Liver (tissue), 9 donors: ENCODE measurements around the gene AKAP12. TPM values are rescaled to one million over a fixed set of nuclear protein-coding genes. Genes with fewer than 3 reads are reported as not detected.
A peak's percentile ranks its signal among the peaks of the same experiment; 100 is the strongest.

Source experiments
- DNase-seq: peaks from one replicate; pipeline ENCODE4 v3.0.0-alpha.2; 2017; ENCODE audit warnings: low spot score
- H3K27ac ChIP-seq, 2 donors: one replicate each; pipeline ENCODE4 v1.7.0; 2013; ENCODE audit warnings: inconsistent platforms in 2 of 2, low read length in 2 of 2, control low read depth in 1 of 2, low read depth in 1 of 2, mild to moderate bottlenecking in 1 of 2
- H3K27me3 ChIP-seq, 4 donors: one replicate each; pipeline versions ENCODE4 v1.6.1 to v1.7.0; 2013; ENCODE audit warnings: low read length in 3 of 4, inconsistent platforms in 1 of 4, mild to moderate bottlenecking in 1 of 4, moderate library complexity in 1 of 4; ENCODE audit not compliant: control insufficient read depth in 4 of 4, insufficient read depth in 4 of 4
- H3K36me3 ChIP-seq, 4 donors: one replicate each; pipeline versions ENCODE4 v1.6.1 to v1.7.0; 2013; ENCODE audit warnings: low read length in 3 of 4, mild to moderate bottlenecking in 3 of 4, low read depth in 1 of 4, moderate library complexity in 1 of 4; ENCODE audit not compliant: control insufficient read depth in 4 of 4, insufficient read depth in 3 of 4
- H3K4me1 ChIP-seq, 4 donors: one replicate each; pipeline versions ENCODE4 v1.6.1 to v1.7.0; 2013; ENCODE audit warnings: low read length in 3 of 4, mild to moderate bottlenecking in 3 of 4, moderate library complexity in 1 of 4; ENCODE audit not compliant: control insufficient read depth in 4 of 4, insufficient read depth in 4 of 4
- H3K4me3 ChIP-seq, 3 donors: one replicate each; pipeline versions ENCODE4 v1.6.1 to v1.7.0; 2013; ENCODE audit warnings: low read length in 3 of 3, control low read depth in 1 of 3, low read depth in 1 of 3, mild to moderate bottlenecking in 1 of 3
- H3K9ac ChIP-seq, 2 donors: one replicate each; pipeline ENCODE4 v1.7.0; 2013; ENCODE audit warnings: low read length in 2 of 2, mild to moderate bottlenecking in 2 of 2, moderate library complexity in 2 of 2, control low read depth in 1 of 2, low read depth in 1 of 2
- H3K9me3 ChIP-seq, 4 donors: one replicate each; pipeline versions ENCODE4 v1.6.1 to v1.7.0; 2013; ENCODE audit warnings: low read length in 3 of 4; ENCODE audit not compliant: control insufficient read depth in 4 of 4
- ATF3 ChIP-seq: IDR thresholded peaks from 2 replicates; pipeline ENCODE4 v1.6.1; 2016; ENCODE audit warnings: antibody characterized with exemption
- CTCF ChIP-seq: fragments of 150-350 bp; IDR thresholded peaks from 2 replicates; pipeline ENCODE4 v1.5.1; 2017; ENCODE audit warnings: improper control_type of control experiment, low read depth, low read length; ENCODE audit not compliant: missing input control
- EGR1 ChIP-seq, 2 donors: IDR thresholded peaks; 2 replicates each; pipeline ENCODE4 v1.6.1; 2016 to 2018; ENCODE audit warnings: antibody characterized with exemption in 2 of 2, low read depth in 2 of 2
- FOXA1 ChIP-seq: IDR thresholded peaks from 2 replicates; pipeline ENCODE4 v1.6.1; 2016; ENCODE audit warnings: antibody characterized with exemption
- FOXA2 ChIP-seq: IDR thresholded peaks from 2 replicates; pipeline ENCODE4 v1.6.1; 2016; ENCODE audit warnings: antibody characterized with exemption
- GABPA ChIP-seq, 2 donors: IDR thresholded peaks in 1 of 2; conservative IDR thresholded peaks in 1 of 2; 2 replicates each; pipeline ENCODE4 v1.6.1; 2016; ENCODE audit warnings: antibody characterized with exemption in 2 of 2, mild to moderate bottlenecking in 1 of 2, moderate library complexity in 1 of 2
- HNF4A ChIP-seq, 2 donors: conservative IDR thresholded peaks; 2 replicates each; pipeline ENCODE4 v1.6.1; 2016; ENCODE audit warnings: antibody characterized with exemption in 2 of 2, mild to moderate bottlenecking in 2 of 2
- HNF4G ChIP-seq: IDR thresholded peaks from 2 replicates; pipeline ENCODE4 v1.6.1; 2016; ENCODE audit warnings: antibody characterized with exemption
- JUND ChIP-seq, 2 donors: IDR thresholded peaks; 2 replicates each; pipeline ENCODE4 v1.6.1; 2016; ENCODE audit warnings: antibody characterized with exemption in 2 of 2
- MAX ChIP-seq: IDR thresholded peaks from 2 replicates; pipeline ENCODE4 v1.6.1; 2016; ENCODE audit warnings: antibody characterized with exemption
- NR2F2 ChIP-seq: IDR thresholded peaks from 2 replicates; pipeline ENCODE4 v1.6.1; 2016; ENCODE audit warnings: antibody characterized with exemption
- RAD21 ChIP-seq, 2 donors: IDR thresholded peaks; 2 replicates each; pipeline ENCODE4 v1.6.1; 2016; ENCODE audit warnings: antibody characterized with exemption in 2 of 2, mild to moderate bottlenecking in 2 of 2
- RXRA ChIP-seq, 2 donors: IDR thresholded peaks; 2 replicates each; pipeline ENCODE4 v1.6.1; 2017 to 2018; ENCODE audit warnings: antibody characterized with exemption in 2 of 2, mild to moderate bottlenecking in 1 of 2
- SP1 ChIP-seq: IDR thresholded peaks from 2 replicates; pipeline ENCODE4 v1.6.1; 2018; ENCODE audit warnings: antibody characterized with exemption, mild to moderate bottlenecking
- TAF1 ChIP-seq: conservative IDR thresholded peaks from 2 replicates; pipeline ENCODE4 v1.6.1; 2016; ENCODE audit warnings: antibody characterized with exemption, mild to moderate bottlenecking
- YY1 ChIP-seq: IDR thresholded peaks from 2 replicates; pipeline ENCODE4 v1.6.1; 2016; ENCODE audit warnings: antibody characterized with exemption, mild to moderate bottlenecking
- WGBS: extraction: QIAGEN DNeasy Blood & Tissue Kit; methylation state at CpG from one replicate; pipeline ENCODE4 v1.1.7; 2013; 5-methylcytosine and 5-hydroxymethylcytosine counted together
- polyA plus RNA-seq, 2 donors: library from polyadenylated mRNA; stranded (reverse) in 1 of 2; unstranded in 1 of 2; fragments of 200-250 nt in 1 of 2; fragments of >200 nt in 1 of 2; fragmentation: Nextera tagmentation in 1 of 2; extraction: Ambion mirVana in 1 of 2; gene quantifications; one replicate each; pipeline versions ENCODE4 v1.2.1 to v1.2.3, GENCODE V29; 2013 to 2015
- total RNA-seq, 2 donors: library from RNA; depleted of rRNA; stranded (reverse); fragments of >200 nt; gene quantifications; one replicate each; pipeline ENCODE4 v1.2.3, GENCODE V29; 2014
- TF ChIP-seq, protein P1 (sequence below): IDR thresholded peaks from 2 replicates; pipeline ENCODE4 v1.6.1; 2016; ENCODE audit warnings: antibody characterized with exemption
- TF ChIP-seq, protein P2 (sequence below): IDR thresholded peaks from 2 replicates; pipeline ENCODE4 v1.6.1; 2016; ENCODE audit warnings: antibody characterized with exemption, mild to moderate bottlenecking
- donor health status: healthy.
- donor health status: healthy.
- donor health status: healthy.
- donor health status: healthy.
- donor health status: healthy.

AKAP12 gene
- total and polyA plus RNA-seq, 4 donors, result 6.7 to 14.8 (median 8.6) TPM

GRCh38 chr6:151322570-151322969 lies 82.8 kb downstream of the AKAP12 start:
- no peaks in the 10 kb centered on the region for H3K36me3 ChIP-seq
- no peaks in the 10 kb centered on the region for H3K9me3 ChIP-seq
- no peak overlapping the region for H3K27ac ChIP-seq
- TF ChIP-seq RXRA (IDR thresholded peaks at IDR 0.05), result no peak
- TF ChIP-seq JUND (IDR thresholded peaks at IDR 0.05), result no peak
- TF ChIP-seq CTCF, result no peak
- TF ChIP-seq, protein P1, sequence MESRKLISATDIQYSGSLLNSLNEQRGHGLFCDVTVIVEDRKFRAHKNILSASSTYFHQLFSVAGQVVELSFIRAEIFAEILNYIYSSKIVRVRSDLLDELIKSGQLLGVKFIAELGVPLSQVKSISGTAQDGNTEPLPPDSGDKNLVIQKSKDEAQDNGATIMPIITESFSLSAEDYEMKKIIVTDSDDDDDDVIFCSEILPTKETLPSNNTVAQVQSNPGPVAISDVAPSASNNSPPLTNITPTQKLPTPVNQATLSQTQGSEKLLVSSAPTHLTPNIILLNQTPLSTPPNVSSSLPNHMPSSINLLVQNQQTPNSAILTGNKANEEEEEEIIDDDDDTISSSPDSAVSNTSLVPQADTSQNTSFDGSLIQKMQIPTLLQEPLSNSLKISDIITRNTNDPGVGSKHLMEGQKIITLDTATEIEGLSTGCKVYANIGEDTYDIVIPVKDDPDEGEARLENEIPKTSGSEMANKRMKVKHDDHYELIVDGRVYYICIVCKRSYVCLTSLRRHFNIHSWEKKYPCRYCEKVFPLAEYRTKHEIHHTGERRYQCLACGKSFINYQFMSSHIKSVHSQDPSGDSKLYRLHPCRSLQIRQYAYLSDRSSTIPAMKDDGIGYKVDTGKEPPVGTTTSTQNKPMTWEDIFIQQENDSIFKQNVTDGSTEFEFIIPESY, result no peak
- H3K9ac ChIP-seq, result no peak overlapping the region
- peaks cover 2 to 13% (median 11%) of the 10 kb centered on the region in 4 donors for H3K4me1 ChIP-seq
- DNase-seq, result no peak
- H3K27me3 ChIP-seq, result no peaks in the 10 kb centered on the region
- no peak overlapping the region for H3K4me3 ChIP-seq
- 60% methylated on average over 9 of the region's 9 CpGs for WGBS

GRCh38 chr6:151323791-151324487 lies 84.2 kb downstream of the AKAP12 start:
- H3K4me3 ChIP-seq, result no peak overlapping the region
- peak overlapping the region; percentile 10 to 65 for H3K9ac ChIP-seq
- H3K36me3 ChIP-seq, result no peaks in the 10 kb centered on the region
- no peaks in the 10 kb centered on the region for H3K9me3 ChIP-seq
- peak overlapping the region; percentile 21 to 43 for H3K27ac ChIP-seq
- no peaks in the 10 kb centered on the region for H3K27me3 ChIP-seq
- H3K4me1 ChIP-seq, result peaks cover 2 to 13% (median 11%) of the 10 kb centered on the region in 4 donors
- 19% methylated on average over 12 of the region's 12 CpGs for WGBS
- peak; percentile 85 for DNase-seq
- no peak for TF ChIP-seq HNF4A (conservative IDR thresholded peaks at IDR 0.05)
- TF ChIP-seq, protein P2, sequence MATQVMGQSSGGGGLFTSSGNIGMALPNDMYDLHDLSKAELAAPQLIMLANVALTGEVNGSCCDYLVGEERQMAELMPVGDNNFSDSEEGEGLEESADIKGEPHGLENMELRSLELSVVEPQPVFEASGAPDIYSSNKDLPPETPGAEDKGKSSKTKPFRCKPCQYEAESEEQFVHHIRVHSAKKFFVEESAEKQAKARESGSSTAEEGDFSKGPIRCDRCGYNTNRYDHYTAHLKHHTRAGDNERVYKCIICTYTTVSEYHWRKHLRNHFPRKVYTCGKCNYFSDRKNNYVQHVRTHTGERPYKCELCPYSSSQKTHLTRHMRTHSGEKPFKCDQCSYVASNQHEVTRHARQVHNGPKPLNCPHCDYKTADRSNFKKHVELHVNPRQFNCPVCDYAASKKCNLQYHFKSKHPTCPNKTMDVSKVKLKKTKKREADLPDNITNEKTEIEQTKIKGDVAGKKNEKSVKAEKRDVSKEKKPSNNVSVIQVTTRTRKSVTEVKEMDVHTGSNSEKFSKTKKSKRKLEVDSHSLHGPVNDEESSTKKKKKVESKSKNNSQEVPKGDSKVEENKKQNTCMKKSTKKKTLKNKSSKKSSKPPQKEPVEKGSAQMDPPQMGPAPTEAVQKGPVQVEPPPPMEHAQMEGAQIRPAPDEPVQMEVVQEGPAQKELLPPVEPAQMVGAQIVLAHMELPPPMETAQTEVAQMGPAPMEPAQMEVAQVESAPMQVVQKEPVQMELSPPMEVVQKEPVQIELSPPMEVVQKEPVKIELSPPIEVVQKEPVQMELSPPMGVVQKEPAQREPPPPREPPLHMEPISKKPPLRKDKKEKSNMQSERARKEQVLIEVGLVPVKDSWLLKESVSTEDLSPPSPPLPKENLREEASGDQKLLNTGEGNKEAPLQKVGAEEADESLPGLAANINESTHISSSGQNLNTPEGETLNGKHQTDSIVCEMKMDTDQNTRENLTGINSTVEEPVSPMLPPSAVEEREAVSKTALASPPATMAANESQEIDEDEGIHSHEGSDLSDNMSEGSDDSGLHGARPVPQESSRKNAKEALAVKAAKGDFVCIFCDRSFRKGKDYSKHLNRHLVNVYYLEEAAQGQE, result no peak
- TF ChIP-seq, protein P1, result no peak
- no peak for TF ChIP-seq YY1
- no peak for TF ChIP-seq EGR1 (IDR thresholded peaks at IDR 0.05; ENCODE audit: low read depth in 2 of 2)
- no peak for TF ChIP-seq GABPA (IDR thresholded peaks at IDR 0.05 in 1 of 2, conservative IDR thresholded peaks at IDR 0.05 in 1 of 2)
- TF ChIP-seq CTCF, result peak; percentile 99
- no peak for TF ChIP-seq ATF3
- peak; percentile 50 for TF ChIP-seq NR2F2
- TF ChIP-seq FOXA1, result no peak
- no peak for TF ChIP-seq JUND (IDR thresholded peaks at IDR 0.05)
- peak; percentile 98 to 99 for TF ChIP-seq RAD21 (IDR thresholded peaks at IDR 0.05)
- no peak for TF ChIP-seq MAX
- no peak for TF ChIP-seq HNF4G
- no peak for TF ChIP-seq RXRA (IDR thresholded peaks at IDR 0.05)
- peak; percentile 14 for TF ChIP-seq SP1
- TF ChIP-seq TAF1, result no peak
- TF ChIP-seq FOXA2, result no peak
